Epidermal melanocyte (primary cell): Measurements from ENCODE around the gene SLC36A3.
"Not testable (repeated sequence)": the region's sequence is repeated elsewhere in the genome, so short reads cannot be mapped to it uniquely, and the experiment has no call there.

ENCODE experiments used
- DNase-seq: peaks from one replicate; pipeline ENCODE4 v3.0.0; 2011; ENCODE audit warnings: low spot score; ENCODE audit not compliant: insufficient read length

Gene SLC36A3

GRCh38 chr5:151303666-151304065 lies at the start of gene SLC36A3:
Gene SLC36A3, minus strand, starts transcription at chr5:151303766. Its CDS starts 412 bp downstream, at chr5:151303354.
- no peak for DNase-seq

- DNase-seq: no peak
Measured at GRCh38 chr5:151351671-151352070, 48.1 kb upstream of the SLC36A3 start.

- DNase-seq: no peak
Measured at GRCh38 chr5:151348789-151349188, 45.2 kb upstream of the SLC36A3 start.

- no peak for DNase-seq
Measured at GRCh38 chr5:151347369-151347768, 43.8 kb upstream of the SLC36A3 start, which contains the start of gene SLC36A2. Gene SLC36A2, minus strand, starts transcription at chr5:151347559. Its CDS starts 99 bp downstream, at chr5:151347460.

GRCh38 chr5:151345808-151346478 lies 42.4 kb upstream of the SLC36A3 start:
- DNase-seq: no peak

- DNase-seq: no peak
Measured at GRCh38 chr5:151345187-151345807, 41.7 kb upstream of the SLC36A3 start.

GRCh38 chr5:151344088-151344487 lies 40.5 kb upstream of the SLC36A3 start:
- DNase-seq: no peak

- DNase-seq: no peak
Measured at GRCh38 chr5:151340004-151340403, 36.4 kb upstream of the SLC36A3 start.

GRCh38 chr5:151338734-151339133 lies 35.2 kb upstream of the SLC36A3 start:
- DNase-seq: no peak

- no peak for DNase-seq
Measured at GRCh38 chr5:151332857-151333256, 29.3 kb upstream of the SLC36A3 start.

GRCh38 chr5:151328734-151329133 lies 25.2 kb upstream of the SLC36A3 start:
- DNase-seq: no peak

- DNase-seq: no peak
Measured at GRCh38 chr5:151327585-151327984, 24.0 kb upstream of the SLC36A3 start.

GRCh38 chr5:151326266-151326665 lies 22.7 kb upstream of the SLC36A3 start:
- no peak for DNase-seq

- no peak for DNase-seq
Measured at GRCh38 chr5:151320481-151320880, 16.9 kb upstream of the SLC36A3 start.

- no peak for DNase-seq
Measured at GRCh38 chr5:151318850-151319732, 15.5 kb upstream of the SLC36A3 start.

- no peak for DNase-seq
Measured at GRCh38 chr5:151317871-151318270, 14.3 kb upstream of the SLC36A3 start.

GRCh38 chr5:151315998-151316597 lies 12.5 kb upstream of the SLC36A3 start:
- DNase-seq: peak; percentile 60

- no peak for DNase-seq
Measured at GRCh38 chr5:151313357-151313756, 9.8 kb upstream of the SLC36A3 start.

- DNase-seq: no peak
Measured at GRCh38 chr5:151312756-151313324, 9.3 kb upstream of the SLC36A3 start.

GRCh38 chr5:151310932-151311331 lies 7.4 kb upstream of the SLC36A3 start:
- no peak for DNase-seq

- DNase-seq: not testable (repeated sequence)
Measured at GRCh38 chr5:151309821-151310220, 6.3 kb upstream of the SLC36A3 start.
